Smooth muscle cell (in vitro differentiated cells): ENCODE data around the gene ARAP1. TPM values are rescaled to one million over a fixed set of nuclear protein-coding genes. Genes with fewer than 3 reads are reported as not detected.
A peak's percentile ranks its signal among the peaks of the same experiment; 100 is the strongest.
"Not testable (repeated sequence)": the region's sequence is repeated elsewhere in the genome, so short reads cannot be mapped to it uniquely, and the experiment has no call there.

Source experiments
- DNase-seq: peaks from one replicate; lab custom pipeline; 2025; ENCODE audit not compliant: unreplicated experiment; lab: John Stamatoyannopoulos, UW
- H2AFZ ChIP-seq: fragments of 200-600 bp; sonication (generic); 2 replicates; pipeline ENCODE4 v1.6.0; 2016; ENCODE audit warnings: antibody characterized with exemption, low read depth, mild to moderate bottlenecking
- H3F3A ChIP-seq: fragments of 200-600 bp; sonication (generic); 2 replicates; pipeline ENCODE4 v1.6.0; 2017; ENCODE audit warnings: antibody characterized with exemption, low read depth
- H3K27ac ChIP-seq: fragments of 200-600 bp; sonication (generic); 2 replicates; pipeline ENCODE4 v1.5.1; 2016; ENCODE audit warnings: low read depth, mild to moderate bottlenecking
- H3K27me3 ChIP-seq: fragments of 200-600 bp; sonication (generic); 2 replicates; pipeline ENCODE4 v1.6.1; 2016; ENCODE audit warnings: low read depth, mild to moderate bottlenecking
- H3K36me3 ChIP-seq: fragments of 200-600 bp; sonication (generic); 2 replicates; pipeline ENCODE4 v1.5.1; 2016; ENCODE audit warnings: low read depth
- H3K4me1 ChIP-seq: fragments of 200-600 bp; sonication (generic); 2 replicates; pipeline ENCODE4 v1.5.1; 2016; ENCODE audit warnings: low read depth
- H3K4me2 ChIP-seq: fragments of 200-600 bp; sonication (generic); 2 replicates; pipeline ENCODE4 v1.6.0; 2016; ENCODE audit warnings: mild to moderate bottlenecking
- H3K4me3 ChIP-seq: fragments of 200-600 bp; sonication (generic); 2 replicates; pipeline ENCODE4 v1.5.1; 2016; ENCODE audit warnings: mild to moderate bottlenecking
- H3K79me2 ChIP-seq: fragments of 200-600 bp; sonication (generic); 2 replicates; pipeline ENCODE4 v1.6.0; 2016; ENCODE audit warnings: low read depth, mild to moderate bottlenecking
- H3K9ac ChIP-seq: fragments of 200-600 bp; sonication (generic); 2 replicates; pipeline ENCODE4 v1.6.0; 2016; ENCODE audit warnings: low read depth
- H3K9me3 ChIP-seq: fragments of 200-600 bp; sonication (generic); replicated peaks from 2 replicates; pipeline ENCODE4 v1.5.1; 2016; ENCODE audit warnings: low read depth
- H4K20me1 ChIP-seq: fragments of 200-600 bp; sonication (generic); 2 replicates; pipeline ENCODE4 v1.6.0; 2016; ENCODE audit warnings: low read depth
- WGBS: methylation state at CpG from one replicate; pipeline ENCODE4 v1.1.7; 2016; ENCODE audit warnings: low lambda C conversion rate; 5-methylcytosine and 5-hydroxymethylcytosine counted together
- polyA plus RNA-seq: library from polyadenylated mRNA; unstranded; fragments of >200 nt; fragmentation: Nextera tagmentation; extraction: Ambion mirVana; gene quantifications from 2 replicates; pipeline ENCODE4 v1.2.1, GENCODE V29; 2016
- total RNA-seq: library from RNA; depleted of rRNA; stranded (reverse); fragments of >200 nt; gene quantifications from 2 replicates; pipeline ENCODE4 v1.2.3, GENCODE V29; 2014
- TF ChIP-seq, protein P1 (sequence below): fragments of 200-600 bp; sonication (generic); IDR thresholded peaks from 2 replicates; pipeline ENCODE4 v1.5.1; 2017; ENCODE audit warnings: borderline replicate concordance, mild to moderate bottlenecking, antibody characterized with exemption; ENCODE audit not compliant: insufficient read depth, poor library complexity, severe bottlenecking

The ARAP1 gene
- total and polyA plus RNA-seq, 2 experiments from 2014 or later = 45.2 to 45.6 TPM

DNA sequence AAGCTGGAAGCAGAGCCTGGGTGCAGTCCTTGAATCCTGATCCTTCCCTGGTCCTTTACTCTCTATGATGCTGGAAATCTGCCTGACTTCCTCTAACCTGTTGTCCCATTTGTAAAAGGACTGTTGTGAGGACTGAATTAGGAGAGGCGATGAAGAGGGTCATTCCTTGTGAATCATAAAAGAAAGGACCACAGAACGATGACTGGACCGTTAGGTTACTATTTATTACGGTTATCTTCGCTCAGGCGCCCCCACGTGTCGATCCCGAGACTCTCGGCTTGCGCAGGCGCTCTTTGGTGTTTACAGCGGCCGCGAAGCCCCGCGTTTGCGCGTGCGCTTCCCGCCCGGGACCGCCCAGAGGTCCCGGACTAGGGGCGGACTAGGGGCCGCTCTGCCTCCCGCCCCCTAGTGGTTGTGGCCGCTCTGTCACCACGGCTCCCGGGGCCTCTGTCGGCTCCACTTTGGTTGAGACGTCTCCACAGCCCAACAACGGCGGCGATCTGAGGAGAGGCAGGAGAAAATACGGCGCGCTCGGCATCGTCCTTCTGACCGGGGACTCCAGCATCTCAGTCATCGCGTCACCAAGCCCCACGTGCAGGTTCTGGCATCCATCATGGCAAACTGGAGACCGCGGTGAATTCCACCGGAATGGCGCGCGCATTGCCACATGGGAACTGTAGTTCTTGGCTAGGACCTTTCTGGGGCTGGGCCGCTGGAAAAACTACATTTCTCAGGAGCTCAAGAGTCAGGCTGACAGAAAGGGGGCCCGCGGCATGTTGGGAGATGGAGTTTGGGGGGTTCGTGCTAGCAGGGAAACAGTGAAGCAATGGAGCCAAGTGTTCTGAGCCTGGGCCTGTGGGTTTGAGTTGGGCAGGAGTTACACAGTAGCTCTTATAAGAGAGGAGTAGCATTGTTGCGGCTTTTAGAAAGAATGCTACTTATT, 41.5 kb upstream of the ARAP1 start, which contains the start of gene STARD10:
TSS of gene STARD10 (minus strand) at position 623 of the 943 bp plus-strand sequence. CDS start 12,866 bp downstream, outside the sequence.
- peak within 1 kb of the TSS; percentile 69 for H3K4me3 ChIP-seq
- H3K79me2 ChIP-seq = no peaks in the 10 kb centered on the region
- H3K4me1 ChIP-seq = peaks cover 16% of the 10 kb centered on the region
- H3K4me2 ChIP-seq = peak within 1 kb of the TSS; percentile 85
- TF ChIP-seq, protein P1, sequence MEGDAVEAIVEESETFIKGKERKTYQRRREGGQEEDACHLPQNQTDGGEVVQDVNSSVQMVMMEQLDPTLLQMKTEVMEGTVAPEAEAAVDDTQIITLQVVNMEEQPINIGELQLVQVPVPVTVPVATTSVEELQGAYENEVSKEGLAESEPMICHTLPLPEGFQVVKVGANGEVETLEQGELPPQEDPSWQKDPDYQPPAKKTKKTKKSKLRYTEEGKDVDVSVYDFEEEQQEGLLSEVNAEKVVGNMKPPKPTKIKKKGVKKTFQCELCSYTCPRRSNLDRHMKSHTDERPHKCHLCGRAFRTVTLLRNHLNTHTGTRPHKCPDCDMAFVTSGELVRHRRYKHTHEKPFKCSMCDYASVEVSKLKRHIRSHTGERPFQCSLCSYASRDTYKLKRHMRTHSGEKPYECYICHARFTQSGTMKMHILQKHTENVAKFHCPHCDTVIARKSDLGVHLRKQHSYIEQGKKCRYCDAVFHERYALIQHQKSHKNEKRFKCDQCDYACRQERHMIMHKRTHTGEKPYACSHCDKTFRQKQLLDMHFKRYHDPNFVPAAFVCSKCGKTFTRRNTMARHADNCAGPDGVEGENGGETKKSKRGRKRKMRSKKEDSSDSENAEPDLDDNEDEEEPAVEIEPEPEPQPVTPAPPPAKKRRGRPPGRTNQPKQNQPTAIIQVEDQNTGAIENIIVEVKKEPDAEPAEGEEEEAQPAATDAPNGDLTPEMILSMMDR = peak; percentile 97
- peaks cover 7% of the 10 kb centered on the region for H3F3A ChIP-seq
- H2AFZ ChIP-seq = peak within 1 kb of the TSS; percentile 71
- peak within 1 kb of the TSS; percentile 84 for H3K9ac ChIP-seq
- DNase-seq = peak; percentile 97
- no peaks in the 10 kb centered on the region for H4K20me1 ChIP-seq
- no peaks in the 10 kb centered on the region for H3K27me3 ChIP-seq
- 2% methylated on average over 55 of the region's 55 CpGs for WGBS
- H3K27ac ChIP-seq = peak within 1 kb of the TSS; percentile 97
- no peaks in the 10 kb centered on the region for H3K36me3 ChIP-seq
- H3K9me3 ChIP-seq = no peaks in the 10 kb centered on the region

- Histone ChIP-seq H3K4me3 (peak overlapping the region; percentile 69), H3K36me3 (no peaks in the 10 kb centered on the region), H3K9ac (peak overlapping the region; percentile 52), H3K27me3 (no peaks in the 10 kb centered on the region), H3K4me2 (peak overlapping the region; percentile 78), H3F3A (peaks cover 7% of the 10 kb centered on the region), H4K20me1 (no peaks in the 10 kb centered on the region), H3K79me2 (no peaks in the 10 kb centered on the region), H3K9me3 (no peaks in the 10 kb centered on the region), H2AFZ (no peak overlapping the region), H3K27ac (peak overlapping the region; percentile 97), H3K4me1 (peaks cover 16% of the 10 kb centered on the region)
- TF ChIP-seq, protein P1 = no peak
- no peak for DNase-seq
- 98% methylated on average over 2 of the region's 2 CpGs for WGBS
Observed at GRCh38 chr11:72793076-72793424, 40.8 kb upstream of the ARAP1 start.

DNA sequence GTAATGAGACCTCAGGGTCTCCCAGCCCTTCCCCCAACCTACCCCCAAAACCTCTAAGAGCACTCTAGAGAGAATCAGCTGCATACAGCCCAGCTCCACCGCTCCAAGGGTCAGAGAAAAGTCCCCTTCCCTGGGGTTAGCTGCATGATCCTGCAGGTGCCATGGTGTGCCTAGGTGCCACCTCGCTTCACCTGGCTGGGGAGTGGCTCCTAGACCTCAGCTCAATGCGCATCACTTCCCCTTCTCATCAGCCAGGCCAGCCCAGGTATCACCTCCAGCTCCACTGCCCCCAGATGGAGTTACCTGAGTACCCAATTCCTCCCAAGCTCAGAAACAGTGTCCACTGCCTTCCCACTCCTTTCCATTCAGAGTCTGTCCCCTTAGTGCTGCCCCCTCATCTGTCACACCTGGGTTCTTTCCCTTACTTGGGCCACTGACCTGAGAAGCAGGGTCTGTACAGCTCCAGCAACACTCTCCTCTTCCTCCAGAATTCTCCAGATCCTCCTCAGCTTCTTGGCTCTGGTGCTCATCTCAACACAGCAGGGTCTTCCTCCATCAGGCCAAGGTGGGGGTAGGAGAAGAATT, 40.3 kb upstream of the ARAP1 start:
- Histone ChIP-seq H3K4me3 (no peak overlapping the region), H2AFZ (no peak overlapping the region), H3K36me3 (no peaks in the 10 kb centered on the region), H3K4me1 (peaks cover 16% of the 10 kb centered on the region), H3K27ac (peak overlapping the region; percentile 97), H3F3A (peaks cover 7% of the 10 kb centered on the region), H4K20me1 (no peaks in the 10 kb centered on the region), H3K4me2 (no peak overlapping the region), H3K79me2 (no peaks in the 10 kb centered on the region), H3K9ac (no peak overlapping the region), H3K27me3 (no peaks in the 10 kb centered on the region), H3K9me3 (no peaks in the 10 kb centered on the region)
- 100% methylated on average over 3 of the region's 3 CpGs for WGBS
- no peak for DNase-seq
- TF ChIP-seq, protein P1 = no peak

DNA sequence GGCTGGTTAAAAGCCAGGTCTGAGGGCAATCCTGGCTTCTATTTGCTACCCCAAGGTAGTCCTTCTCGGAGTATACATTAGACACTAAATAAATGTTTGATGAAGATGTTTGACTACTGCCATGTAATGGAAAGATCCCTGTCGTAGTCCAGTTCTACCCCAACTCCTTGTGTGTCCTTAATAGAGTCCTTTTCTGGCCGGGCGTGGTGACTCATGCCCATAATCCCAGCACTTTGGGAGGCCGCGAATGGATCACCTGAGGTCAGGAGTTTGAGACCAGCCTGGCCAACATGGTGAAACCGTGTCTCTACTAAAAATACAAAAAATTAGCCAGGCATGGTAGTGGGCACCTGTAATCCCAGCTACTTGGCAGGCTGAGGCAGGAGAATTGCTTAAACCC, 39.0 kb upstream of the ARAP1 start:
- not testable (repeated sequence) for DNase-seq, H3F3A ChIP-seq, H2AFZ ChIP-seq, H3K9ac ChIP-seq, H3K4me2 ChIP-seq, H3K4me3 ChIP-seq, H4K20me1 ChIP-seq, H3K79me2 ChIP-seq, H3K9me3 ChIP-seq, H3K27me3 ChIP-seq, H3K27ac ChIP-seq, H3K36me3 ChIP-seq
- 80% methylated on average over 7 of the region's 7 CpGs for WGBS
- peaks cover 16% of the 10 kb centered on the region for H3K4me1 ChIP-seq
